AG10803 (cell line): ENCODE data around the gene TULP4.

Source experiments
- DNase-seq: peaks from one replicate; pipeline ENCODE4 v3.0.0; 2010; ENCODE audit warnings: low read depth
- H3K4me3 ChIP-seq: 2 replicates; pipeline ENCODE4 v1.5.1; 2011; ENCODE audit warnings: mild to moderate bottlenecking, low read length, control low read depth
- CTCF ChIP-seq: conservative IDR thresholded peaks from 2 replicates; pipeline ENCODE4 v1.5.1; 2011; ENCODE audit warnings: mild to moderate bottlenecking, low read length, control low read depth, inconsistent platforms

The TULP4 gene

GRCh38 chr6:158529629-158530028 is 217.4 kb downstream of the TULP4 start:
- no peak overlapping the region for H3K4me3 ChIP-seq
- TF ChIP-seq CTCF: no peak

GRCh38 chr6:158531566-158531965 is 219.3 kb downstream of the TULP4 start:
- no peak for DNase-seq
- no peak for TF ChIP-seq CTCF

More at GRCh38 chr6:158529629-158530028, 217.4 kb downstream of the TULP4 start:
- no peak for DNase-seq

GRCh38 chr6:158531970-158532369 is 219.7 kb downstream of the TULP4 start:
- TF ChIP-seq CTCF: no peak
- no peak for DNase-seq
- no peak overlapping the region for H3K4me3 ChIP-seq

More at GRCh38 chr6:158531566-158531965, 219.3 kb downstream of the TULP4 start:
- no peak overlapping the region for H3K4me3 ChIP-seq

GRCh38 chr6:158536084-158536890 is 224.0 kb downstream of the TULP4 start:
- peak overlapping the region; percentile 61 for H3K4me3 ChIP-seq
- DNase-seq: peak; percentile 53
- TF ChIP-seq CTCF: no peak

- H3K4me3 ChIP-seq: peak overlapping the region; percentile 44
- no peak for DNase-seq
- no peak for TF ChIP-seq CTCF
These were observed 224.9 kb downstream of the TULP4 start for GRCh38 chr6:158536891-158537798.

GRCh38 chr6:158538741-158539140 is 226.5 kb downstream of the TULP4 start:
- TF ChIP-seq CTCF: no peak
- H3K4me3 ChIP-seq: no peak overlapping the region

GRCh38 chr6:158539413-158539812 is 227.1 kb downstream of the TULP4 start:
- no peak overlapping the region for H3K4me3 ChIP-seq
- TF ChIP-seq CTCF: no peak
- no peak for DNase-seq

More at GRCh38 chr6:158538741-158539140, 226.5 kb downstream of the TULP4 start:
- DNase-seq: no peak
